ENCODE measurements around the gene COL4A2.

Gene COL4A2

DNA sequence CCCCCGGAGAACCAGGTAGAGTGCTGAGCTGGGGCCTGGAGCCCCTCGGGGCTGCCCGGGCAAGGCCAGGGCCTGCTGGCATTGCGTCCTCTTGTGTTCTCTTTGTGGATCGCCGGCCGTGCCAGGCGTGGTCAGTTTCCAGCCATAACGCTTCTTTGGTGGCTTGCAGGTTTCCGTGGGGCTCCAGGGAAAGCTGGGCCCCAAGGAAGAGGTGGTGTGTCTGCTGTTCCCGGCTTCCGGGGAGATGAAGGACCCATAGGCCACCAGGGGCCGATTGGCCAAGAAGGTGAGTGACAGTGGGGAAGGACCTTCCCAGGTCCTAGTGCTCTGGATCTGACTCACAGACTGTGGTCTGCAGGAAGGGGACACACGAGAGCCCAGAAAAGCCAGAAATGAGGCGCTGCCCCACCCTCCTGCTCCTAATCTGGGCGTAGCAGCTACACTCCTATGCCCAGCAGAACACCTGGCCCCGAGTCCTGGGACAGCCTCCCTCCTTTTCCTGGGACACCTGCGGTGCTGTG is 197.0 kb downstream of the COL4A2 start:
- DNase-seq = no peak

DNA sequence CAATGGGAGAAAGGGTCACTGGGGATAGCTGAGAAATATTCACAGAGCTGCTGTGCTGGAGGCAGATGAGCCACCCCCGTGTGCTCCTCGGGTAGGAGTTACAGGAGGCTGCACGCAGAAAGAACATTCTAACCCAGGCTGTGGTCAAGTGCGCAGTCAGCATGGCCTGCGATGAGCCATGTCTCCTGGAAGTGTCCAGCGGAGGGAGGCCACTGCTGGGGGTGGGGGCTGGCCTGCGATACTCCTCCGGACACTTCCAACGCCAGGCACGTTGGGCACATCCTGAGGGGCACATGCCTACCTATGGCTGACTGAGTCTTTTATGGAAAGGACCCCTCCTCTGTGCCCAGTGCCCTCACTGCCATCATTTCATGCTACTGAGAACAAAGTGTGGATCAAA is 198.5 kb downstream of the COL4A2 start:
- no peak for DNase-seq

DNA sequence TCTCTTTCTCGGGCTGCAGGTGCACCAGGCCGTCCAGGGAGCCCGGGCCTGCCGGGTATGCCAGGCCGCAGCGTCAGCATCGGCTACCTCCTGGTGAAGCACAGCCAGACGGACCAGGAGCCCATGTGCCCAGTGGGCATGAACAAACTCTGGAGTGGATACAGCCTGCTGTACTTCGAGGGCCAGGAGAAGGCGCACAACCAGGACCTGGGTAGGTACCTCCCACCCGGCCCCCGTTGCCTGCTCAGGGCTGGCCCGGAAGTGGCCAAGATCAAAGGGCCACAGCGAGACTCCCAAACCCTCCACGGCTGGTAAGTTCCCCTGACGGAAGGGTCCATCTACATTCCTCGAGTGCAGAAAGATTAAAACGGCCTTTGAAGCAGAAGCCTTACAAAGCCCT is 199.3 kb downstream of the COL4A2 start:
- DNase-seq = no peak

DNA sequence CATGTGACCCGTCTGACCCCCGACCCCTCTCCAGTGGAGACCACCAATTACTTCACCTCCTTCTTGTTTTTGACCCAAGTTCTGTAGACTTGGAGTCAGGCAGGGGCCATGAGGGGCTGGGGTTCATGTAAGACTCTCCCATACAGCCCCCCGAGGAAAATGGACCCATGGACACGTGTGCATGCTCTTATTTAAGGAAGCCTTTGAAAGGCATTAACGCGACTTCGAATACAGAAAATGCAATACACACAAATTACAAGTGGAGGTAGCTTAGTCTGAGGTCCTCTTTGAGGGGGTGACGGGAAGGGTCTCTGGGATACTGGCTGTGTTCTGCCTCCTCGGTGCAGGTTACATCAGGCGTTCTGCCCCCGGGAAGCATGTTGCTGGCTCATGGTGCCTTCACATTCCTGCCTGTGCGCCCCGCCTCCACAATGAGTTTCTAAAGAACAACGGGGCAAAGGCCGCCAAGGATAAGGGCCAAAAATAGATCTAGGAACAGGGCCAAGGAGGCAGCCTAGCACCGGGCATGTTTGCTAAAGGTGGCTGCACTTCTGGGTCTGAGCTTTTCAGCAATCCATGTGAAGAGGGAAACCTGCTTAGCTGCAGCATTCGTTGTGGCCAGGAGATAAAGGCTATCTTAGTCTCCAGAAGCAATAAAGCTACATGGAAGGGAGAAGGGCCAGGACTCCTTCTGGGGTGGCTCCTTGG is 199.9 kb downstream of the COL4A2 start:
- DNase-seq = no peak

DNA sequence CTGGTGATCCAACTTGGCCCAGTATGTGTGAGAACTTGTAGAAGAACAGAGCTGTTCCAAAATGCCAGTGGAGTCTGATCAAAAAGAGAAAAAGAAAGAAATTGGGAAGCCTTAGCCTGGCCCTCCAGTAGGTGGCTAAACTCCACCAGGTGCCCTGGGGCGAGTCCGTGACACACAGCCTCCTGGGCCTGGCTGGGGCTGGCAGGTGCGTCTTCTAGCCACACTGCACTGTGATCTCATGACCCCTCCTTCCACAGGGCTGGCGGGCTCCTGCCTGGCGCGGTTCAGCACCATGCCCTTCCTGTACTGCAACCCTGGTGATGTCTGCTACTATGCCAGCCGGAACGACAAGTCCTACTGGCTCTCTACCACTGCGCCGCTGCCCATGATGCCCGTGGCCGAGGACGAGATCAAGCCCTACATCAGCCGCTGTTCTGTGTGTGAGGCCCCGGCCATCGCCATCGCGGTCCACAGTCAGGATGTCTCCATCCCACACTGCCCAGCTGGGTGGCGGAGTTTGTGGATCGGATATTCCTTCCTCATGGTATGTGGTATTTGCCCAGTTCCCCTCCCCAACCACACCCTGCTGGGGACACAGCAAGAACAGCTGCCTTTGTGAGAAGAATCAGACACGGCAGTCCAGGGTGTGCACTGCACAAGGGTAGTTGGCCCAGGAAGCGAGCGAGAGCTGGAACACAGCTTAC is 200.7 kb downstream of the COL4A2 start:
- DNase-seq = no peak

DNA sequence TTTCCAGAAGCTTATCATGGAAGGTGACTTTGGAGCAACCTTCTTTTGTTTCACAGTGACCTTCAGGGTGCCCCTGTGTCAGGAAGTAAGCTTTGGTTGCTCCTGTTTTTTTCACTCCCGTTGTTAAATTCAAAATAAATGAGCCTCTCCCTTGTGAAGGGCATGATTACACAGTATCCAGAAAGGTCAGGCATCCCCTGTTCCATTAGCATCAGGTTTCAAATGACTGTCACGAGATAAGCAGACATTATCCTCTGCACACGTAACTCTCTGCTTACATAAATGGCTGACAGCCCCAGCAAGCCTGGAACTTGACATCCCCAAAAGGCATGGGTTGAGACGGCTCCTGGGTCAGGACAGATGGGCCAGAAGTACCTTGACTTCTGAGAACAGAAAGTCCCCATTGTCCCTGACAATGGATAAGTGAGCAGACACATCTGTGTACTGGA is 202.4 kb downstream of the COL4A2 start:
- no peak for DNase-seq

DNA sequence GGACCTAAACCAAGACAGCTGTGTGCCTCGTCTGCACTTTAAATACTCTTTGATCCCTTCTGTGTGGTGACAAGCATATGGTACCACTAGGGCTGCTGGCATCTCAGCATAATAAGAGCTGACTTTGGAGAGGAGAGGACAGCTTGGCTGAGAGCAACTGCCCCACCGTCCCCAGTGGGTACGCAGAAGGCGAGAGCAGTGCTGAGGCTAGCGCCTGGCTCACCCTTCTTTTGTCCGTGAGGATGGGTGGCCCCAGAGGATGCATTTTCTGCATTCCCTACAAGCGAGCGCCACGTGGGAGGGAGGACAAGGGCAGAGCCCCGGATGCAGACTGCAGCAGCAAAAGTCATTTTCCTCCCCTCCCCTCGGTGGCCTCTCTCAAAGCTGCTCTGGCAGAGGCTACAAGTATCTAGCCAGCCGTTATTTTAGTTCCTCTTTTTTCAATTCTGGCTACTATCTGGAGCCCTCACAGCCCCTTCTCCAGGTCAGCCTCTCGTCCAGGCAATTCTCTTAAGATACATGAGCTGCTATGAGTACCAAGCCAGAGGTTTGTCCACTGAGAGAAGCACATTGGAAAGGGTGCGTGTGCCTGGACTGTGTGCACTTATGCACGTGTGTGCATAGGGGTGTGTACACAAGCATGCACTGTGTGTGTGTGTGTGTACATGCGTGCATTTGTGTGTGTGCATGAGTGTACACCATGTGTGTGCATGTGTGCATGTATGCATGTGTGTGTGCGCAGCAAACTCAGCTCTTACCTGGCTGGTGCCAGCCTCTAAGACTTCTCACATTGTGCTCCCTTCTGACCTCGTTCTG is 203.1 kb downstream of the COL4A2 start:
- no peak for DNase-seq

DNA sequence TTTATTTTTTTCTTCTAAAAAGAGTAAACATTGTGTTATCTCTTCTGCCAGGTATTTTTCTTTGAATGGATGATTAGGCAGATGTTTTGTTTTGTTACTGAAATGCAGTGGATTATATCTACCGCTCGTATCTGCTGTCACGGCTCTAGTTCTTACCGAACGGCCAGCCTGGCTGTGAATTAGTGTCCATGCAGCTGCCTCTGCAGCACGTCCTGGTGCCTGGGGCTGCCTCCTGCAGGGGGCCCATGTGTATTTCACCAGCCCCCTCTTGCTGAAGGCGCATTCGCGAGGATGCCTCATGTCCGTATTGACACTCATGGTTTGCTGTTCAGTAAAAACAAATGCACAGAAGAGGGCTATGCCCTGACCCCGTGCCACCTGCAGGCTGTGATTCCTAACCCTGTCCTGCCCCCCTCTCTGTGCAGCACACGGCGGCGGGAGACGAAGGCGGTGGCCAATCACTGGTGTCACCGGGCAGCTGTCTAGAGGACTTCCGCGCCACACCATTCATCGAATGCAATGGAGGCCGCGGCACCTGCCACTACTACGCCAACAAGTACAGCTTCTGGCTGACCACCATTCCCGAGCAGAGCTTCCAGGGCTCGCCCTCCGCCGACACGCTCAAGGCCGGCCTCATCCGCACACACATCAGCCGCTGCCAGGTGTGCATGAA is 204.6 kb downstream of the COL4A2 start:
- no peak for DNase-seq

DNA sequence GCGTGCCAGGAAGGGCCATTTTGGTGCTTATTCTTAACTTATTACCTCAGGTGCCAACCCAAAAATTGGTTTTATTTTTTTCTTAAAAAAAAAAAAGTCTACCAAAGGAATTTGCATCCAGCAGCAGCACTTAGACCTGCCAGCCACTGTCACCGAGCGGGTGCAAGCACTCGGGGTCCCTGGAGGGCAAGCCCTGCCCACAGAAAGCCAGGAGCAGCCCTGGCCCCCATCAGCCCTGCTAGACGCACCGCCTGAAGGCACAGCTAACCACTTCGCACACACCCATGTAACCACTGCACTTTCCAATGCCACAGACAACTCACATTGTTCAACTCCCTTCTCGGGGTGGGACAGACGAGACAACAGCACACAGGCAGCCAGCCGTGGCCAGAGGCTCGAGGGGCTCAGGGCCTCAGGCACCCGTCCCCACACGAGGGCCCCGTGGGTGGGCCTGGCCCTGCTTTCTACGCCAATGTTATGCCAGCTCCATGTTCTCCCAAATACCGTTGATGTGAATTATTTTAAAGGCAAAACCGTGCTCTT is 205.2 kb downstream of the COL4A2 start:
- no peak for DNase-seq

DNA sequence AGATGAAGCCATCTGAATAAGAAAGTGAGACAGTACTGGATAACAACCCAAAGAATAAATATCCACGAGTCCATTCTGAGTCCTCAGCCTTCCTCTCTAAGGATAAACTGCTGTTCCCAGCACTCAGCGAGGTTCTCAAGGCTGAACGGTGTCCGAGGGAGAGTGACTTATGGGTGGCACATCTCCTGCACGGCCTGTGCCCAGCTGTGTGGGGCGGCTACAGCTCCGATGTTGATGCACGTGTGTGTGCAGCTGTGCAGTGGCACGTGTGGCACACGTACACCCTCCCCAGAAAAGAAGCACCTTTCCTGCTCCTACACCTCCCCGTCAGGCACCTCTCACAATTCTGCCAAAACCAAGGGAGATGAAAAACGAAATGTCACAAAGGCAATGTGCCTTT is 209.4 kb downstream of the COL4A2 start:
- no peak for DNase-seq

DNA sequence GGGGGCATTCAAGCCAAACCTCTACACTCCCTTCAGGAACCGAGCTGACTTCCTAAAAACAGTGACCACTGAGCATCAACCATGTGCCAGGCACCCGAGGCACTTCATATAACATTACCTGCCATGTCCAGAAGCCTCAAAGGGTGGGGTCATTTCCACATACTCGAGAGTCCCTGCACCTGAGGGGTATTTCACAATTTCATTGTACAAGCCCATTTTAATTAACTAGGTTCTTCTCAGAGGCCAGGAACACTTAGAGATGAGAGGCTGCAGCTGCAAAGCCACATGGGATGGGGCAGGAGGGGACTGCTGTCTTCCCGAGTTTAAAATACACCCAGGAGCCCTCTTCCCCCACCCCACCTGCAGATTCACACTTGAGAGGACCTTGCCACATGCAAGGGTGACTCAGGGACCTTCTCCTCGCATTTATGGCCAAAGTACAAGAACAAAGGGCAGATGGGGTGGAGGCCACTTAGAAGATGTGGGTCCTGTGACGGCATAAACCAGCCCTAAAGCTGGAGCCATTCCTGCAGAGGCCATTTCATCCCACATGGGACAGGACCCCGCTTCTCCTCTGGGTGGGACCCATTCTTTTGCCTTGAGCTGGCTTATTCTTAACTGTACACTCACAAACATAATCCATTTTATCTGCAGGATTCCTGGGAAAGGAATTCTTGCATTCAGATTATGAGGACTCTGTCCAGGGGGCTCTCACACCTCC is 210.6 kb downstream of the COL4A2 start:
- DNase-seq = no peak

DNA sequence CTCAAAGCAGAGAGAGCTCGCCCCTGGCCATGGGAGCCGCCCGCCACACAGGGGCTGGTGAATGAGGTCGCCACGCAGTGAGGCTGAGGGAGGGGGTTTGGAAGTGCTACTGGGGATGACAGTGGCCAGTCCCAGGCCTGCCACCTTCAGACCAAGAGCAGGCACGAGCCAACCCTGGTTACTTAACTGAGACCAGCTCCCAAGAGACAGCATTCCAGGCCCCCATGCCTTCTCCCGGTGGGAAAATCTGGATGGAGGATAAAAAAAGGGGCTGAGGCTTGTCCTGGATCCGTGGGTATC is 211.1 kb downstream of the COL4A2 start:
- DNase-seq = no peak

DNA sequence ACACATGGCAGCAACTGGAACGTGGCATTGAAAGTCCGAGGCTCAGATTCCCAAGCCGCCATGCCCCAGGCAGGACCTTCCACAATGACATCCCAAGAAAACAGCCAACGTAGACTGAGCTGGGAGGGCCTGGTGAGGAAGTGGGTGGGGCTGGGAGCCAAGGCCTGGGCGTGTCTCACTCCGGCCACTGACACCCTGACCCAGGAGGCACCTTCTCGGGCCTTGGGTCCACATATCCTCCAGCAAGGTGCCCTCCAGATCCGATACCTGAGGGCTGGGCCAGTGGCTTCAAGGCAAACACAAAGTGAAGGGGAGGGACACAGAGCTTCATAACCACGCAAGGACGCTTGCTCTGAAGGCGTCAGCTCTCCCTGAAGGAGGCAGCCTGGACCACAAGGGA is 211.5 kb downstream of the COL4A2 start:
- no peak for DNase-seq

DNA sequence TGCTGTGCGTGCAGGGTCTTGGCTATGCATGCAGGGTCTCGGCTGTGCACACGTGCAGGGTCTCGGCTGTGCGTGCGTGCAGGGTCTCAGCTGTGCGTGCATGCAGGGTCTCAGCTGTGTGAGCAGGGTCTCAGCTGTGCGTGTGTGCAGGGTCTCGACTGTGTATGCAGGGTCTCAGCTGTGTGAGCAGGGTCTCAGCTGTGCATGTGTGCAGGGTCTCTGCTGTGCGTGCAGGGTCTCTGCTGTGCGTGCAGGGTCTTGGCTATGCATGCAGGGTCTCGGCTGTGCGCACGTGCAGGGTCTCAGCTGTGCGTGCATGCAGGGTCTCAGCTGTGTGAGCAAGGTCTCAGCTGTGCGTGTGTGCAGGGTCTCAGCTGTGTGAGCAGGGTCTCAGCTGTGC is 212.0 kb downstream of the COL4A2 start:
- DNase-seq = no peak

DNA sequence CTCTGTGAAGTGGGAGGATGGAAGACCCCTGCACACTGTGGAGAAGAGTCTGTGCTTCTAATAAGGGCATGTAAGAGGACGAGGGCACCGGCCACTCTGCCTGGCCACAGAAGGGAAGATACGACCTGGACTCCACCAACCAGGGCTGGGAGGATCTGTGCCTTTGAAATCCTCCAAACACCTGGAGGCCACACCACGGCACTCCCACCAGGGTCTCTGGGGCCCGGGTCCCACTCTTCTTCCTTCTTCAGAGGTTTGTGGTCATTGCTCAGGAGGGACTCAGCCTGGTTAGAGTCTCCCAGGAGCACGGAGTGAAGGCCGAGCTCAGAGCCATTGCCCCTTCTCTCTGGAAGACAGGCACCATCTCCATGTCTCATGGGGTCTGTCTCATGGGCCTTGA is 212.4 kb downstream of the COL4A2 start:
- no peak for DNase-seq

DNA sequence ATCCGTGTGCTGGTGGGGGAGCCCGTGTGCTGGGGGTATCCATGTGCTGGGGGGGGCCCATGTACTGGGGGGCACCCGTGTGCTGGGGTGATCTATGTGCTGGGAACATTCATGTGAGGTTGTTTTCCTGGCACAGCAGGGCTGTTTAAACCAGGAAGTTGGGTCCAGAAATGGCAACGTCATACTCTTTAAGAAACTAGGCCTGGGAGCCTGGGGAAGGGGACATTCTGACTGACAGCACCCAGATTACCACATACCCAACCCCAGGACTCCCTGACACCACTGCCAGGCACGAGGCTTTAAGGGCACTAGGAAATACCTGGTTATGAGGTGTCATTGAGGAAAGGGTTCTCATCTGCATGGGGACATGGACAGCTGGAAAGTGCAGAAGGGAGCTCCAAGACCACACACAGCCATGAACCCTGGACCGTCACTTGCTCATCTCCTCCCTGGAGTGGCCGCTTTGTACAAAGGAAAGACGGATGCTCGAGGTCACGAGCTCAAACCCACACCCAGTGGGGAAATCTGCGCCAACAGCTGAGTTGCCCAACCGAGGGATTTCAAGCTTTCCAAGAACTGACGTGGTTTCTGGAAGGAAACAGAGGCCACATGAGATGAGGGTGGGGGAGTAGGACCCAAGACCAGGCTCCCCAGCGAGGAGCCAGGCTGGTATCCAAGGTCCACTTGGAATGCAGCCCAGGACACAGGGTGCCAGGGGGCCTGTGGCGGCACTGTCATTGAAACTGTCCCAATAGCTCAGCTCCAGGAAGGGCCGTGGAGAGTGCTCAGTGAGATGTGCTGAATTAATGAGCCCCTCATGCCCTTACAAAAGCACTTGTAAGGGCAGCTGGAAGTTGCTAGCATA is 213.6 kb downstream of the COL4A2 start:
- DNase-seq = no peak

DNA sequence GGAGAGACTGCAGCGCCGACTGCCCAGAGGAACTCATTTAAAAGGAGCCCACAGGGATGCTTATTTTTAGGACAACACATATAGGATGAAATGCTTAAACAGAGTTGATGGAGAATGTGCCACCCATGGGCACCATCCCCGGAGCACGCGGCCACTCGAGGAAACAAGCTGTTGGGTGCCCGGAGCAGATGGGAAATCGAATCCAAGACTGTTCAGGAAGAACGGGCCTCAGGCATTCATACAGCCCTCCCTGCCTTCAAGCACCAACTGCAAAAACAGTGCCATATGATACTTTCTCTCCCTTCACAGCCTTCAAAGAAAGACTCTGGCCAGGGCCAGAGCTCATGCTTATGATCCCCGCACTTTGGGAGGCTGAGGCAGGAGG is 214.2 kb downstream of the COL4A2 start:
- DNase-seq = no peak

DNA sequence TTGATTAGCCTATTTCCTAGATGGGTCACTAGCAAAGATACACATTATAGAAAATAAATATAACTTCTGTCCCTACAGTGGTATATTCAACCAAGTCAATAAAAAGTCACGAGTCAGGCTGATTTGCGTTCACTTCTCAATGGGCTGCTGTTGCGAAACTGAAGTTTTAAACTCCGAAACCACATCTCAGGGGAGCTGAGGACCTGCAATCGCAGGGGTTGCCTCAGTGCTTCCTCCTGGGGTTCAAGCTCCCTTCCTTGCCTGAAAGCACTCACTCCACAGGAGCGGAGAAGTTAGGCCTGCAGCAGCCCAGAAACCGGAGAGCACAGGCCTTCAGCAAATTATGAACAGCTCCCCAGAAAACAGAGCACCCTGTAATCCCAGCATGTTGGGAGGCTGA is 214.9 kb downstream of the COL4A2 start:
- DNase-seq = no peak

DNA sequence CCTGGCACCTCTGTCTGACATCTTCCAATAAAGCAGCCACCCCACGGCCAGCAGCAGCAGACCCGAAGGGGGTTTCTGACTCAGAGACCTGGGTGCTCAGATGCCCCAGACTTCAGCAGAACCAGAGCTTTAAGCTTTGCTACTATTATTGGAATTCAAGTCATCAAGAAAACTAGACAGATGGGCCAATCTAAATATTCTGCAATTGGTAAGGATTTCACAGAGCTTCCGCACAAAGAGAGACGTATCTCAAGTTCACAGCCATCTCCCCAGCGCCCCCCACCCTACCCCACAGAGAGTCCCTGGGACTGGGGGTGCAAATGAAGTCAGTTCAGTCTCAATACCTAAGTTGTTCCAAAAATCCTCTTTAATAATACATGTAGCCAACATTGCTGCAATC is 215.6 kb downstream of the COL4A2 start:
- DNase-seq = no peak

DNA sequence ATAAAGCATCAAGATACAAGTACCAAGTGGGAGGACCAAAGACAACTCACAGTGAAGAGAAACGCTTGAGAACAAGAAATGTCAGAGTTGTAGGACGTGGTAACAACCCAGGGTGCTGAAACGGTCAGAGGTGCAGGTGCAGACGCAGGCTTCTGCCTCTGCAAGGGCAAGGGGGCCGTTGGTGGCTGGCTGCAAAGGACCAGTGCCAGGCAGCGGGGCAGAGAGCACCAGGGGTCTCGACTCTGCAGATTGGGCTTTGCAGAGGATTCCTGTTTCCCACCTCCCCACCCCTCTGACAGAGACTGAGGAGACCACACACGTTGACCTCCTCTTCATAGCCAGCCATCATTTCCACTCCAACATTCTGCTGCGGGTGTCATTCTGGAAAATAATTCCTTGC is 216.1 kb downstream of the COL4A2 start:
- no peak for DNase-seq

DNA sequence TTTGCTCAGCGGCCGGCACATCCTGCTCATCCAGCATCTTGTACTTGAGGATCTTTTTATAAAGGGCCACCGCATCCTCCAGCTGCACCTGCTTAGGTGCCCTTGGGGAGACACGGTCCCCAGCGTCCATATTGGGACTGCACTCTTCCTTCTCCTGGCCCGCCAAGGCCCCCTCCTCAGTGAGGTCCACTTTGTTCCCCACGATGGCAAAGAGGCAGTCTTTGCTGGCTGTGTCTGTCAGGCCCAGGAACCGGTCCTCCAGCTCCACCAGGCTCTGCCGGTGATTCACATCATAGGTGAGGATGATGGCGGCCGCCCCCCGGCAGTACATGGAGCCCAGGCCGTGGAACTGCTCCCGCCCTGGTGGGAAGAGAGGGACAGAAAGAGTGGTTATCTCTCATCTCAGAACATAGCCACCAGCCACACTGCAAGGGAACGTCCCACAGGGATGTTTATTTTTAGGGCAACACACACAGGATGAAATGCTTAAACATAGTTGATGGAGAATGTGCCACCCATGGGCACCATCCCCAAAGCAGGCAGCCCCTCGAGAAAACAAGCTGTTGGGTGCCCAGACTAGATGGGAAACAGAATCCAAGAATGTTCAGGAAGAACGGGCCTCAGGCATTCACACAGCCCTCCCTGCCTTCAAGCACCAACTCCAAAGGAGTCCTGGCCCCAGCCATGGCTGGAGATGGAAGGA is 216.9 kb downstream of the COL4A2 start:
- DNase-seq = no peak
